HepG2 (cell line): ENCODE data around the gene LYSMD3.

Experiments used
- GABPA ChIP-seq, 2 experiments: IDR thresholded peaks; 2 replicates each; pipeline ENCODE4 v1.6.1; 2011 to 2016; ENCODE audit warnings: low read depth in 2 of 2, low read length in 1 of 2, missing biosample characterization in 1 of 2, missing genetic modification characterization in 1 of 2
- GFI1 ChIP-seq: sonication (generic); formaldehyde crosslinking; IDR thresholded peaks from 2 replicates; pipeline ENCODE4 v1.5.0; 2020; ENCODE audit warnings: missing genetic modification reagents, mild to moderate bottlenecking, borderline replicate concordance
- NR3C1 ChIP-seq: sonication (generic); formaldehyde crosslinking; IDR thresholded peaks from 2 replicates; pipeline ENCODE4 v1.4.0; 2020; ENCODE audit warnings: missing genetic modification reagents
- POLR2A ChIP-seq, 2 experiments: IDR thresholded peaks; 2 replicates each; pipeline ENCODE4 v1.6.1; 2011; ENCODE audit warnings: low read depth in 2 of 2, low read length in 2 of 2, mild to moderate bottlenecking in 1 of 2, moderate library complexity in 1 of 2; ENCODE audit not compliant: insufficient read depth in 1 of 2

GRCh38 chr5:90495146-90495545, 34.2 kb downstream of the LYSMD3 start:
- no peak for TF ChIP-seq GFI1 (CRISPR knock-in tag)
- no peak for TF ChIP-seq NR3C1 (CRISPR knock-in tag)
- no peak for TF ChIP-seq POLR2A (IDR thresholded peaks at IDR 0.05; ENCODE audit: insufficient read depth in 1 of 2, low read depth in 2 of 2, low read length in 2 of 2)
- TF ChIP-seq GABPA (IDR thresholded peaks at IDR 0.05; ENCODE audit: low read depth, low read length): no peak
- TF ChIP-seq GABPA (CRISPR knock-in tag; IDR thresholded peaks at IDR 0.05; ENCODE audit: low read depth): no peak
